GM18861 (cell line): Measurements from ENCODE around the gene OPTN.

ENCODE experiments used
- ATAC-seq: cut with Tn5 transposase; IDR thresholded peaks from one replicate; pipeline ENCODE4 v1.9.1; 2021; ENCODE audit not compliant: unreplicated experiment

OPTN gene

DNA sequence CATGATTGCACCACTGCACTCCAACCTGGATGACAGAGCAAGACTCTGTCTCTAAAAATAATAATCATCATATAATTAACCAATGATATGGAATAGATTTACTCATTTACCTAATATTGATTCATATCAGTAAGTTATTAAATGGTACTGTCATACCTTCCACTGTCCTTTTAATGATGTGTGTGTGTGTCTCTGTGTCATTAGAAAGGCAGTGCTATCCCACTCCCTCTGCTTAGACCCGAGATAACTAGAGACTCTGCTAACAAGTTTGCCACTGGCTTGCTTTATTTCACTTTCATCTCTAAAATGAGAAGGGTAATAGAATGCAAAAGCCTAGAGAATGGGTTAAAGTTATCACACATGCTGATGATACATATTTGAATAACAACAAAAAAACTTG lies 82.5 kb downstream of the OPTN start:
- no peak for ATAC-seq

DNA sequence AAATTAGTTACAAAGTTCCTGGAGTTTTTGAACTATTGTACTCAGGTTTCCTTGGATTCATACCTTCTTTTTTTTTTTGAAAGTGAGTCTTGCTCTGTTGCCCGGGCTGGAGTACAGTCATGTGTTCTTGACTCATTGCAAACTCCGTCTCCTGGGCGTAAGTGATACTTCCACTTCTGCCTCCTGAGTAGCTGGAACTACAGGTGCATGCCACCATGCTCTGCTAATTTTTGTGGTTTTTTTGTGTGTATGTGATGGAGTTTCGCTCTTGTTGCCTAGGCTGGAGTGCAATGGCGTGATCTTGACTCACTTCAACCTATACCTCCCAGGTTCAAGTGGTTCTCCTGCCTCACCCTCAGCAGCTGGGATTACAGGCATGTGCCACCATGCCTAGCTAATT lies 83.7 kb downstream of the OPTN start:
- no peak for ATAC-seq

DNA sequence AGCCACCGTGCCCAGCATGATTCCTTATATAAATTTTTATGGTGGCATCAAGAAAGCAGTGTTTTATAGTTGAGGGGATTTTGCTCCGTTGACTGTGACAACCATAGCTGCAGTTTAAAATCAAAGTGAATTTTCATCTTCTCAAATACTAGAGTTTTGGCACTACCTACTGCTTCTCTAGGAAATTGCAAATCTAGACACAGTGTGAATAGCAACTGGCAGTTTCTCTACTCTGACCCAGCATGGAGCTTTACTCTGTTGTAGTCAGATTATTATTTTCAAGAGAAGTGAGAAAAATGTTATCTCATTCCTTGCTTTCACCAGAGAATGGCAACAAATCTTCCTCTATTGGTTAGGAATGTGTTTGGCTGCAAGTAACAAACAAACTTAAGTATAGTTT lies 84.3 kb downstream of the OPTN start:
- no peak for ATAC-seq

DNA sequence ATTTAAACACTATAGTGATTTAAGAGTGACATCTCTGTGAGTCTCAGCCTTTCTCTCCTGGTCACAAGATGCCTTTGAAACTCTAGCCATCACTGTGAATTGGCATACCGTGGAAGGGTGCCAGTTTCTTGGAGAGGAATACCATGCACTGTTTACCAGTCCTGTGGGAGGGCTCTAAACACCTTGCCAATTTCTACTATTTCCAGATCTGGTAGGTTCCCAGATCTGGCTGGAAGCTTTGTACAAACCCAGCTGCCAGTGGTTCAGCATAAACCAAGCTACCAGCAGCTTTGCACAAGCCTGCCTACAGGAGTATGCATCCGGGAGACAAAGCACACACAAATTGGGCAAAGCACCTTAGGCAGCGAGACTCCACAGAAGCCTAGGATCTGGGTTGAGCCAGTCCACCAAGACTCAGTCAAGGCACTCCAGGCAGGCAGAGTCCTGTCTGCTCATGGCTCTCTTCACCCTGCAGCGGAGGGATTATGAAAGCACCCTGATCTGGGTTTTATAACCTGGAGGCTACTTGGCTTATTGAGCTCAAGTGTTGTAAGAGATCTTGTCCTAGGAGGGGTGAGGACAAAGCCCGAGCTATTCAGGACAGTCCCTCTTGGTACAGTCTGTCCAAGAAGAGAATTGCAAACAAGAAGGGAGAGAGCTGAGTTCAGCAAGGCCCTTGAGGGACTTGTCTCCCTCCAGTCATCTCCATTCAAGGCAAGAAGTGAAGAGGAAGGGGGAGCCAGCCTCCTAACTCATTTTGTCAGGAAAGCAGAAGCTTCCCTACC lies 85.0 kb downstream of the OPTN start:
- no peak for ATAC-seq

DNA sequence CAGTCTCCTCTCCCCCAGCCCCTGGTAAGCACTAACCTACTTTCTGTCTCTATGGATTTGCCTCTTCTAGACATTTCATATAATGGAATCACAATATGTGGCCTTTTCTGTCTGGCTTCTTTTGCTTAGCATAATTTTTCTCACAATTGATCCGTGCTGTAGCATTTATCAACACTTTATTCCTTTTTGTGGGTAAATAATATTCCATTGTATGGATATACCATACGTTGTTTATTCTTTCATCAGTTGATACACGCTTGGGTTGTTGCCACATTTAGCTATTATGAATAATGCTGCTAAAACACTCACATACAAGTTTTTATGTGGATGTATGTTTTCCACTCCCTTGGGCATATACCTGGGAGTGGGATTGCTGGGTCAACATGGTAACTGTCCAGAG lies 87.2 kb downstream of the OPTN start:
- no peak for ATAC-seq
